ENCODE results near the gene CECR2. TPM values are rescaled to one million over a fixed set of nuclear protein-coding genes. Genes with fewer than 3 reads are reported as not detected.

CECR2 gene
- total and polyA plus RNA-seq, 2 donors from 2014 or later = 0.58 to 3.4 TPM

DNA sequence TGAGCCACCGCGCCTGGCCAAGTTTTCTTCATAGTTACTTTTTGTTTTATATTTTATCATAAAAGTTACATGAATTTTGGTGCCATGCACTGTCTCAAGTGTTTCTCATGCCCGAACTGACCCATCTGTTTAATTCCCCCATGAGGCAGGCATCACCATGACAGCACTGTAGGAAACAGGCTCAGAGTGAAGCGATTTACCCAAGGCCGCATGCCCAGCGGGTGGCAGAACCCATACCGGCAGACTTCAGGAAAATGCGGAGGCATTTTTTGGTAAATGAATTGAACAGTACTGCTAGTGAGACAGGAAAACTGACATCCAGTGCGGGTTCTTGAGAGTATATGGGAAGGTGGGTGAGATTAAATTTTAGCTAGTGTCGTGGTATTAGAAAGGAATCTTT lies 19.0 kb downstream of the CECR2 start:
- intact Hi-C loops (cut with DNase I) = no loop called here
- H3K36me3 ChIP-seq (ENCODE audit: control insufficient read depth in 2 of 3, insufficient read depth in 3 of 3, low read length in 3 of 3) = no peaks in the 10 kb centered on the region
- H3K4me1 ChIP-seq (ENCODE audit: control insufficient read depth in 2 of 3, insufficient read depth in 2 of 3, low read depth in 1 of 3, low read length in 3 of 3) = no peaks in the 10 kb centered on the region
- FAIRE-seq = no peak
- peaks cover 0 to 8% (median 6%) of the 10 kb centered on the region in 3 donors for H3K9me3 ChIP-seq (ENCODE audit: control insufficient read depth in 2 of 3, insufficient read depth in 1 of 3, low read length in 3 of 3)
- H3K27ac ChIP-seq (ENCODE audit: low read depth in 2 of 2, low read length in 2 of 2) = no peak overlapping the region
- H3K27me3 ChIP-seq (ENCODE audit: control insufficient read depth, insufficient read depth, low read length) = no peaks in the 10 kb centered on the region
- TF ChIP-seq, protein P1, sequence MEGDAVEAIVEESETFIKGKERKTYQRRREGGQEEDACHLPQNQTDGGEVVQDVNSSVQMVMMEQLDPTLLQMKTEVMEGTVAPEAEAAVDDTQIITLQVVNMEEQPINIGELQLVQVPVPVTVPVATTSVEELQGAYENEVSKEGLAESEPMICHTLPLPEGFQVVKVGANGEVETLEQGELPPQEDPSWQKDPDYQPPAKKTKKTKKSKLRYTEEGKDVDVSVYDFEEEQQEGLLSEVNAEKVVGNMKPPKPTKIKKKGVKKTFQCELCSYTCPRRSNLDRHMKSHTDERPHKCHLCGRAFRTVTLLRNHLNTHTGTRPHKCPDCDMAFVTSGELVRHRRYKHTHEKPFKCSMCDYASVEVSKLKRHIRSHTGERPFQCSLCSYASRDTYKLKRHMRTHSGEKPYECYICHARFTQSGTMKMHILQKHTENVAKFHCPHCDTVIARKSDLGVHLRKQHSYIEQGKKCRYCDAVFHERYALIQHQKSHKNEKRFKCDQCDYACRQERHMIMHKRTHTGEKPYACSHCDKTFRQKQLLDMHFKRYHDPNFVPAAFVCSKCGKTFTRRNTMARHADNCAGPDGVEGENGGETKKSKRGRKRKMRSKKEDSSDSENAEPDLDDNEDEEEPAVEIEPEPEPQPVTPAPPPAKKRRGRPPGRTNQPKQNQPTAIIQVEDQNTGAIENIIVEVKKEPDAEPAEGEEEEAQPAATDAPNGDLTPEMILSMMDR (IDR thresholded peaks at IDR 0.05; ENCODE audit: borderline replicate concordance, extremely low read depth, insufficient read depth) = no peak
- H3K9ac ChIP-seq (ENCODE audit: low read length in 3 of 3) = no peak overlapping the region
- peak in 1 of 5 donors; percentile 7 for DNase-seq
- no peak overlapping the region for H3K4me3 ChIP-seq (ENCODE audit: low read length in 3 of 3)

DNA sequence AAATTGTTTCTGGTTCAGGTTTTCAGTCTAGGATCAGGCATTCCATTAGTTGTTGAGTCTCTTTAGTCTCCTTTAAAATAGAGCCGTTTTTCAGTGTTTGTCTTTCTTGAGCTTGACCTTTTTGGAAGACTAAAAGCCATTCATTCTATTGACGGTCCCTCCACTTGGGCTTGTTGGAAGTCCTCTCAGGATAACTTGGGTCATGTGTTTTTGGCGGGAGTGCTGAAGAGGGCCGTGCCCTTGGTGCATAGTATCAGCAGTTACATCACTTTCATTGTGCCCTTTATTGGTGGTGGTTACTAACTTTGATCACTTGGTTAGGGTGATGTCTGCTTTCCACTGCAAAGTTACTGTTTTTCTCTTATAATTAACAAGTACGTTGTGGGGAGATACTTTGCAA lies 20.8 kb downstream of the CECR2 start:
- Histone ChIP-seq H3K4me1 (ENCODE audit: control insufficient read depth in 2 of 3, insufficient read depth in 2 of 3, low read depth in 1 of 3, low read length in 3 of 3) (no peaks in the 10 kb centered on the region), H3K4me3 (ENCODE audit: low read length in 3 of 3) (no peak overlapping the region), H3K27me3 (ENCODE audit: control insufficient read depth, insufficient read depth, low read length) (no peaks in the 10 kb centered on the region), H3K9ac (ENCODE audit: low read length in 3 of 3) (no peak overlapping the region), H3K36me3 (ENCODE audit: control insufficient read depth in 2 of 3, insufficient read depth in 3 of 3, low read length in 3 of 3) (no peaks in the 10 kb centered on the region), H3K27ac (ENCODE audit: low read depth in 2 of 2, low read length in 2 of 2) (no peak overlapping the region), H3K9me3 (ENCODE audit: control insufficient read depth in 2 of 3, insufficient read depth in 1 of 3, low read length in 3 of 3) (peaks cover 0 to under 1% (median 0%) of the 10 kb centered on the region in 3 donors)
- intact Hi-C loops (cut with DNase I) = no loop called here
- TF ChIP-seq, protein P1 (IDR thresholded peaks at IDR 0.05; ENCODE audit: borderline replicate concordance, extremely low read depth, insufficient read depth) = no peak
- DNase-seq (peak in 1 of 5 donors; percentile 9), FAIRE-seq (no peak)

DNA sequence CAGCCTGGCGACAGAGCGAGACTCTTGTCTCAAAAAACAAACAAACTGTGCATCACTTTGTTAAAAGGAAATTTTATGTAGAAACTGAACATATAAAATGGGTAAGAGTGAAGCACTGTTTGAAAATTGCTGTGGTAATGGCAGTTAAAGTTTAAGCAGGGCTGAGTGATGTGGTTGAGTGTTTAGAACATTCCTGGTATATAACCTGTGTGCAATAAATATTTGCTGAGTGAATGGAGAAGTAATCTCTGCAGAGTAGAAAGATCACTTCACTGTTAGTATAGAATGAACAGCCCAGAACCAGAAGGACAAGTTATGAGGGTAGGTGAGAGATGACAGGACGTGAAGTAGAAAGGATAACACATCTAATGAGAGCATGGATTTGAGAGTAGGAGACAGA lies 27.3 kb downstream of the CECR2 start:
- Histone ChIP-seq H3K4me3 (ENCODE audit: low read length in 3 of 3) (no peak overlapping the region), H3K27ac (ENCODE audit: low read depth in 2 of 2, low read length in 2 of 2) (no peak overlapping the region), H3K9ac (ENCODE audit: low read length in 3 of 3) (no peak overlapping the region), H3K9me3 (ENCODE audit: control insufficient read depth in 2 of 3, insufficient read depth in 1 of 3, low read length in 3 of 3) (no peaks in the 10 kb centered on the region), H3K4me1 (ENCODE audit: control insufficient read depth in 2 of 3, insufficient read depth in 2 of 3, low read depth in 1 of 3, low read length in 3 of 3) (no peaks in the 10 kb centered on the region), H3K36me3 (ENCODE audit: control insufficient read depth in 2 of 3, insufficient read depth in 3 of 3, low read length in 3 of 3) (no peaks in the 10 kb centered on the region), H3K27me3 (ENCODE audit: control insufficient read depth, insufficient read depth, low read length) (no peaks in the 10 kb centered on the region)
- TF ChIP-seq, protein P1 (IDR thresholded peaks at IDR 0.05; ENCODE audit: borderline replicate concordance, extremely low read depth, insufficient read depth) = no peak
- no peak for DNase-seq
- no peak for FAIRE-seq
- intact Hi-C loops (cut with DNase I) = no loop called here
